H1 (cell line): ENCODE measurements around the gene LDHAL6A. TPM values are rescaled to one million over a fixed set of nuclear protein-coding genes. Genes with fewer than 3 reads are reported as not detected.

ENCODE experiments used
- CTCF ChIA-PET: fragments of 300-600 bp; sonication (Branson Sonifier 250); formaldehyde crosslinking; loops from one replicate; lab custom pipeline; 2021; ENCODE audit not compliant: partially characterized antibody; lab: Charles Lee
- POLR2A ChIA-PET: fragments of 300-600 bp; sonication (Branson Sonifier 250); formaldehyde crosslinking; loops from one replicate; lab custom pipeline; 2021; ENCODE audit warnings: inconsistent platforms; ENCODE audit not compliant: partially characterized antibody; lab: Charles Lee
- DNase-seq, 2 experiments: peaks; one replicate each; pipeline versions ENCODE4 v3.0.0 to v3.0.0-alpha.2; 2010 to 2022; ENCODE audit warnings: low spot score in 2 of 2, low read depth in 1 of 2, mixed read lengths in 1 of 2
- FAIRE-seq: peaks from 2 replicates; lab custom pipeline; 2011; peaks lifted over from hg19 to GRCh38; lab: Jason Lieb, UNC
- H2AFZ ChIP-seq: 2 replicates; pipeline ENCODE4 v1.8.1; 2012; ENCODE audit warnings: low read length, inconsistent platforms
- H2AK5ac ChIP-seq: 2 replicates; pipeline ENCODE4 v1.6.1; 2013; ENCODE audit warnings: low read depth, low read length
- H2BK120ac ChIP-seq: replicated peaks from 2 replicates; pipeline ENCODE3; 2013; ENCODE audit warnings: low read depth, low read length, inconsistent platforms
- H2BK12ac ChIP-seq: 2 replicates; pipeline ENCODE4 v1.6.1; 2013; ENCODE audit warnings: low read depth, low read length
- H2BK15ac ChIP-seq: 2 replicates; pipeline ENCODE4 v1.6.1; 2013; ENCODE audit warnings: low read length
- H2BK20ac ChIP-seq: 2 replicates; pipeline ENCODE4 v1.6.1; 2013; ENCODE audit warnings: low read length
- H2BK5ac ChIP-seq: 2 replicates; pipeline ENCODE4 v1.6.1; 2013; ENCODE audit warnings: low read depth, low read length
- H3K14ac ChIP-seq: 2 replicates; pipeline ENCODE4 v1.6.1; 2013; ENCODE audit warnings: inconsistent platforms; ENCODE audit not compliant: insufficient read length
- H3K18ac ChIP-seq: 2 replicates; pipeline ENCODE4 v1.6.1; 2013; ENCODE audit warnings: low read length; ENCODE audit errors: extremely low read depth
- H3K23ac ChIP-seq: 2 replicates; pipeline ENCODE4 v1.6.1; 2013; ENCODE audit warnings: inconsistent platforms; ENCODE audit not compliant: insufficient read length
- H3K23me2 ChIP-seq: 2 replicates; pipeline ENCODE4 v1.6.1; 2013; ENCODE audit warnings: low read depth, low read length
- H3K27ac ChIP-seq: 2 replicates; pipeline ENCODE4 v1.6.1; 2011; ENCODE audit warnings: low read depth, low read length, inconsistent platforms
- H3K27me3 ChIP-seq, 4 experiments: replicated peaks in 1 of 4; 1 replicate in 1 of 4; 2 replicates in 3 of 4; pipeline versions ENCODE4 v1.6.1 to v1.8.1; 2011 to 2013; ENCODE audit warnings: low read length in 3 of 4, mild to moderate bottlenecking in 3 of 4, inconsistent platforms in 2 of 4, mixed read lengths in 2 of 4, moderate library complexity in 1 of 4; ENCODE audit not compliant: control insufficient read depth in 3 of 4, insufficient read depth in 3 of 4; ENCODE audit errors: extremely low read depth in 1 of 4
- H3K36me3 ChIP-seq, 4 experiments: 2 replicates each; pipeline versions ENCODE4 v1.6.1 to v1.8.1; 2011 to 2013; ENCODE audit warnings: mild to moderate bottlenecking in 4 of 4, low read length in 3 of 4, moderate library complexity in 2 of 4, control low read depth in 1 of 4, inconsistent platforms in 1 of 4; ENCODE audit not compliant: insufficient read depth in 4 of 4, control insufficient read depth in 2 of 4
- H3K4ac ChIP-seq: replicated peaks from 2 replicates; pipeline ENCODE3; 2013; ENCODE audit warnings: low read length, low read depth, mixed read lengths, inconsistent platforms; ENCODE audit not compliant: insufficient read length
- H3K4me1 ChIP-seq, 4 experiments: replicated peaks in 1 of 4; 1 replicate in 1 of 4; 2 replicates in 3 of 4; pipeline versions ENCODE4 v1.6.1 to v1.8.1; 2011 to 2013; ENCODE audit warnings: low read length in 3 of 4, inconsistent platforms in 2 of 4, mixed read lengths in 1 of 4; ENCODE audit not compliant: insufficient read depth in 4 of 4, control insufficient read depth in 3 of 4
- H3K4me2 ChIP-seq, 2 experiments: 2 replicates each; pipeline versions ENCODE4 v1.6.1 to v1.8.1; 2011 to 2013; ENCODE audit warnings: low read depth in 2 of 2, low read length in 2 of 2, control low read depth in 1 of 2, inconsistent platforms in 1 of 2, mild to moderate bottlenecking in 1 of 2; ENCODE audit not compliant: insufficient read depth in 1 of 2
- H3K4me3 ChIP-seq, 4 experiments: fragments of 200-600, 300-600 bp in 1 of 4; sonication (generic), shearing (Covaris generic), sonication (Bioruptor Twin) in 1 of 4; 2 replicates each; pipeline versions ENCODE4 v1.5.1 to v1.8.1; 2011 to 2016; ENCODE audit warnings: low read length in 4 of 4, low read depth in 3 of 4, control low read depth in 2 of 4, inconsistent platforms in 2 of 4, mild to moderate bottlenecking in 2 of 4, mixed read lengths in 1 of 4, moderate library complexity in 1 of 4; ENCODE audit not compliant: insufficient read depth in 2 of 4; ENCODE audit errors: extremely low read depth in 1 of 4
- H3K56ac ChIP-seq: replicated peaks from 2 replicates; pipeline ENCODE3; 2013; ENCODE audit warnings: low read depth, mild to moderate bottlenecking, mixed read lengths, low read length, inconsistent platforms; ENCODE audit not compliant: insufficient read length
- H3K79me1 ChIP-seq: 2 replicates; pipeline ENCODE4 v1.6.1; 2013; ENCODE audit warnings: low read depth, low read length, control low read depth
- H3K79me2 ChIP-seq, 2 experiments: 2 replicates each; pipeline versions ENCODE4 v1.6.1 to v1.8.1; 2012 to 2013; ENCODE audit warnings: low read length in 2 of 2, mild to moderate bottlenecking in 2 of 2, inconsistent platforms in 1 of 2; ENCODE audit not compliant: insufficient read depth in 2 of 2, control insufficient read depth in 1 of 2
- H3K9ac ChIP-seq, 4 experiments: replicated peaks in 1 of 4; 1 replicate in 1 of 4; 2 replicates in 3 of 4; pipeline versions ENCODE4 v1.6.1 to v1.8.1; 2011 to 2013; ENCODE audit warnings: low read depth in 3 of 4, low read length in 3 of 4, control low read depth in 2 of 4, mild to moderate bottlenecking in 2 of 4, moderate library complexity in 2 of 4, inconsistent platforms in 1 of 4; ENCODE audit errors: extremely low read depth in 1 of 4
- H3K9me3 ChIP-seq, 2 experiments: 2 replicates each; pipeline versions ENCODE4 v1.6.1 to v1.8.1; 2012 to 2013; ENCODE audit warnings: mild to moderate bottlenecking in 2 of 2, moderate library complexity in 2 of 2, control low read depth in 1 of 2, inconsistent platforms in 1 of 2, low read depth in 1 of 2, low read length in 1 of 2, mixed read lengths in 1 of 2; ENCODE audit not compliant: insufficient read depth in 2 of 2
- H4K20me1 ChIP-seq, 2 experiments: replicated peaks in 1 of 2; 2 replicates each; pipeline versions ENCODE3 to v1.8.1; 2011 to 2013; ENCODE audit warnings: inconsistent platforms in 2 of 2, low read length in 2 of 2, mild to moderate bottlenecking in 1 of 2; ENCODE audit not compliant: insufficient read depth in 2 of 2, control insufficient read depth in 1 of 2
- H4K5ac ChIP-seq: 2 replicates; pipeline ENCODE4 v1.6.1; 2013; ENCODE audit warnings: low read length, low read depth, mixed read lengths, inconsistent platforms; ENCODE audit not compliant: insufficient read length
- H4K8ac ChIP-seq: 2 replicates; pipeline ENCODE4 v1.8.0; 2013; ENCODE audit warnings: mild to moderate bottlenecking, moderate library complexity, low read length, inconsistent platforms; ENCODE audit not compliant: insufficient read depth; ENCODE audit errors: extremely low read depth
- H4K91ac ChIP-seq: replicated peaks from 2 replicates; pipeline ENCODE3; 2013; ENCODE audit warnings: low read length, mixed read lengths, inconsistent platforms; ENCODE audit not compliant: insufficient read length
- CTCF ChIP-seq, 3 experiments: IDR thresholded peaks; 1 replicate in 2 of 3; 2 replicates in 1 of 3; pipeline versions ENCODE4 v1.5.1 to v1.6.1; 2011; ENCODE audit warnings: low read length in 3 of 3, mild to moderate bottlenecking in 3 of 3, inconsistent platforms in 2 of 3, low read depth in 1 of 3, moderate library complexity in 1 of 3; ENCODE audit not compliant: insufficient read depth in 1 of 3; ENCODE audit errors: control extremely low read depth in 1 of 3
- EP300 ChIP-seq, 2 experiments: IDR thresholded peaks; 1 replicate in 1 of 2; 2 replicates in 1 of 2; pipeline ENCODE4 v1.6.1; 2011 to 2012; ENCODE audit warnings: low read depth in 2 of 2, low read length in 2 of 2, mild to moderate bottlenecking in 2 of 2, borderline replicate concordance in 1 of 2, inconsistent platforms in 1 of 2, moderate library complexity in 1 of 2
- RAD21 ChIP-seq, 2 experiments: IDR thresholded peaks in 1 of 2; conservative IDR thresholded peaks in 1 of 2; 2 replicates each; pipeline ENCODE4 v1.6.1; 2011; ENCODE audit warnings: low read depth in 2 of 2, low read length in 2 of 2, improper control_type of control experiment in 1 of 2, inconsistent platforms in 1 of 2, mild to moderate bottlenecking in 1 of 2, moderate library complexity in 1 of 2
- ZNF274 ChIP-seq: IDR thresholded peaks from 2 replicates; pipeline ENCODE4 v1.7.0; 2012; ENCODE audit warnings: low read length, borderline replicate concordance; ENCODE audit errors: extremely low read depth
- WGBS, 2 experiments: shearing (Covaris generic) in 1 of 2; methylation state at CpG; one replicate each; pipeline versions ENCODE4 v1.1.6 to v1.1.7; 2013 to 2015; ENCODE audit warnings: low lambda C conversion rate in 2 of 2, mixed read lengths in 2 of 2, inconsistent platforms in 1 of 2, low coverage in 1 of 2, missing lambda C conversion rate in 1 of 2; ENCODE audit not compliant: insufficient replicate concordance in 2 of 2, insufficient coverage in 1 of 2, insufficient read length in 1 of 2; ENCODE audit errors: extremely low coverage in 1 of 2, missing lambda C conversion rate in 1 of 2; 5-methylcytosine and 5-hydroxymethylcytosine counted together
- polyA plus RNA-seq, 7 experiments: library from polyadenylated mRNA; depleted of rRNA in 3 of 7; stranded (reverse) in 5 of 7; unstranded in 2 of 7; fragments of >200 nt in 5 of 7; fragments of 200-250 nt in 2 of 7; gene quantifications; 1 replicate in 5 of 7; 2 replicates in 1 of 7; 4 replicates in 1 of 7; pipeline versions ENCODE4 v1.2.1 to v1.2.3, GENCODE V29; 2011 to 2013; ENCODE audit warnings: missing spikeins in 2 of 7, mixed read lengths in 2 of 7
- total RNA-seq: library from RNA; stranded (reverse); fragmentation: NEBNext Ultra II Directional; extraction: Animal tissue kit (Norgen Biotek cat#: 25700); gene quantifications from 2 replicates; pipeline ENCODE4 v1.2.1, GENCODE V29; 2021

The LDHAL6A gene
- total and polyA plus RNA-seq, 2 of the 8 experiments (the other 6 are each of a cell fraction or from before 2014, with no cell fraction given) = not detected

GRCh38 chr11:18522388-18522787 is 66.7 kb downstream of the LDHAL6A start:
- no peak for DNase-seq
- Histone ChIP-seq H4K20me1 (peaks cover 2 to 4% of the 10 kb centered on the region in 2 experiments), H3K4me1 (no peaks in the 10 kb centered on the region), H2BK20ac (no peak overlapping the region), H2BK12ac (no peak overlapping the region), H3K18ac (no peak overlapping the region), H3K9ac (no peak overlapping the region; a peak in 1 of 7 replicates), H3K56ac (no peak overlapping the region), H2AFZ (no peak overlapping the region), H3K9me3 (no peaks in the 10 kb centered on the region), H4K91ac (no peak overlapping the region), H3K4ac (no peak overlapping the region), H2BK120ac (no peak overlapping the region), H3K36me3 (peaks cover 0 to 6% (median 0%) of the 10 kb centered on the region in 4 experiments; a peak in 2 of 8 replicates), H3K79me2 (peaks cover 0 to 63% of the 10 kb centered on the region in 2 experiments; a peak in 2 of 4 replicates), H3K79me1 (peaks cover 3% of the 10 kb centered on the region; the same call in 1 of the 2 replicates), H3K23me2 (no peaks in the 10 kb centered on the region; the same call in 1 of the 2 replicates), H3K4me2 (no peak overlapping the region), H2AK5ac (no peak overlapping the region), H3K23ac (no peak overlapping the region), H4K8ac (no peak overlapping the region), H3K14ac (no peak overlapping the region), H3K27ac (no peak overlapping the region), H4K5ac (no peak overlapping the region), H2BK15ac (no peak overlapping the region), H2BK5ac (no peak overlapping the region), H3K4me3 (no peak overlapping the region), H3K27me3 (no peaks in the 10 kb centered on the region)
- CTCF ChIA-PET = interaction anchor here (1.0 to 2.5 kb wide), 4 partner anchors 14 to 168 kb away, joined by 3 to 10 read pairs (median 4); no protein-coding TSS in a partner anchor
- WGBS, 2 experiments = 74% methylated on average over 4 of the region's 4 CpGs; no CpG with 5 or more reads in 1 of the 2 experiments
- FAIRE-seq = no peak
- TF ChIP-seq ZNF274 = no peak
- no peak for TF ChIP-seq EP300 (IDR thresholded peaks at IDR 0.05; ENCODE audit: borderline replicate concordance in 1 of 2, low read depth in 2 of 2, low read length in 2 of 2)
- peak in 2 of 3 experiments; percentile 14 to 34; a peak in 1 of 4 replicates for TF ChIP-seq CTCF (IDR thresholded peaks at IDR 0.05; ENCODE audit: control extremely low read depth in 1 of 3, insufficient read depth in 1 of 3, low read depth in 1 of 3, low read length in 3 of 3)
- TF ChIP-seq RAD21 (IDR thresholded peaks at IDR 0.05 in 1 of 2, conservative IDR thresholded peaks at IDR 0.05 in 1 of 2; ENCODE audit: low read depth in 2 of 2, low read length in 2 of 2) = peak in 1 of 2 experiments; percentile 9; a peak in 1 of 4 replicates
- POLR2A ChIA-PET = interaction anchor here (1.0 to 1.7 kb wide), 2 partner anchors 9 to 66 kb away, joined by 4 to 7 read pairs; partner anchors contain the start of gene UEVLD
